Measurements from ENCODE around the gene TRAPPC3L. TPM values are rescaled to one million over a fixed set of nuclear protein-coding genes. Genes with fewer than 3 reads are reported as not detected.
A peak's percentile ranks its signal among the peaks of the same experiment; 100 is the strongest.

TRAPPC3L gene
- polyA plus RNA-seq, 1 donor from 2014 or later = not detected

DNA sequence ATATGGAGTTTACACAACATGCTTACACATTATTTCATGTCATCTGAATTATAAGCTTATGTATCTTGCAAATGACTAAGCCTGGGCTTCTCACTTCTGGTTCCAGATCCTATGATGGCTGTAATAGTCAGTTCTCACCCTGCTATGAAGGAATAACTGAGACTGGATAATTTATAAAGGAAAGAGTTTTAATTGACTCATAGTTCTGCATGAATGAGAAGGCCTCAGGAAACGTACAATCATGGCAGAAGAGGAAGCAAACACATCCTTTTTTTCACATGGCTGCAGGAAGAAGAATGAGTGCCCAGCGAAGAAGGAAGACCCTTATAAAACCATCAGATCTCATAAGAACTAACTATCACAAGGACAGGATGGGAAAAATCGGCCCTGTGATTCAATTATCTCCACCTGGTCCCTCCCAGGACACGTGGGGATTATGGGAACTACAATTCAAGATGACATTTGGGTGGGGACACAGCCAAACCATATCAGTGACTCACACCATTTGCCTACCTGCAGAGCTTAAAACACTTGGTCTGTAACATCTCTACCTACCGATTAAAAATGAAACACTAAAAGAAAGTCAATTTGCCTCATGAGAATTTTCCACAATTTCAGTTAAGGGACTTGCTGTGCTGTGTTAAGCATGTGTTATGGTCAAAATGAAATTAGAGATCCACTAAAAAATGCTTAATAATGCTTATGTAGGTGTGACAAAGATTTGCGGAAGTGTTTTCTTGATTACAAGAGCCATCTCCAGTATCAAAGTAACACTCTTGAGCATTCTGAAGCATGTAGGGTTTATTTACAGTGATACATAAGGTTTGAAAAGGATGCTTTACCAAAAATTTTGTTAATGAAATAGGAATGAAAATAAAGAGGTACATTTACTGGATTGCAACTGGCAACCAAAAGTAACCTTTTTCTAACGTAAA is 23.6 kb upstream of the TRAPPC3L start:
- Histone ChIP-seq H3K4me2 (ENCODE audit: low read length) (no peak overlapping the region), H3K9ac (ENCODE audit: low read length) (no peak overlapping the region), H3K9me2 (ENCODE audit: insufficient read depth, low read length) (no peaks in the 10 kb centered on the region), H4K20me1 (ENCODE audit: insufficient read depth) (no peaks in the 10 kb centered on the region), H2AFZ (ENCODE audit: low read depth, low read length) (no peak overlapping the region), H3K36me3 (ENCODE audit: insufficient read depth, low read length) (no peaks in the 10 kb centered on the region), H3F3A (ENCODE audit: insufficient read depth, low read length, poor library complexity, severe bottlenecking) (no peaks in the 10 kb centered on the region), H3K4me3 (ENCODE audit: low read length) (peak overlapping the region; percentile 93), H3K27me3 (ENCODE audit: insufficient read depth, low read depth, low read length) (no peaks in the 10 kb centered on the region), H3K27ac (ENCODE audit: low read length) (no peak overlapping the region), H3K9me3 (ENCODE audit: low read length) (no peaks in the 10 kb centered on the region), H3K79me2 (replicated peaks; ENCODE audit: insufficient read depth, low read length) (peaks cover 27% of the 10 kb centered on the region)
- TF ChIP-seq, protein P1, sequence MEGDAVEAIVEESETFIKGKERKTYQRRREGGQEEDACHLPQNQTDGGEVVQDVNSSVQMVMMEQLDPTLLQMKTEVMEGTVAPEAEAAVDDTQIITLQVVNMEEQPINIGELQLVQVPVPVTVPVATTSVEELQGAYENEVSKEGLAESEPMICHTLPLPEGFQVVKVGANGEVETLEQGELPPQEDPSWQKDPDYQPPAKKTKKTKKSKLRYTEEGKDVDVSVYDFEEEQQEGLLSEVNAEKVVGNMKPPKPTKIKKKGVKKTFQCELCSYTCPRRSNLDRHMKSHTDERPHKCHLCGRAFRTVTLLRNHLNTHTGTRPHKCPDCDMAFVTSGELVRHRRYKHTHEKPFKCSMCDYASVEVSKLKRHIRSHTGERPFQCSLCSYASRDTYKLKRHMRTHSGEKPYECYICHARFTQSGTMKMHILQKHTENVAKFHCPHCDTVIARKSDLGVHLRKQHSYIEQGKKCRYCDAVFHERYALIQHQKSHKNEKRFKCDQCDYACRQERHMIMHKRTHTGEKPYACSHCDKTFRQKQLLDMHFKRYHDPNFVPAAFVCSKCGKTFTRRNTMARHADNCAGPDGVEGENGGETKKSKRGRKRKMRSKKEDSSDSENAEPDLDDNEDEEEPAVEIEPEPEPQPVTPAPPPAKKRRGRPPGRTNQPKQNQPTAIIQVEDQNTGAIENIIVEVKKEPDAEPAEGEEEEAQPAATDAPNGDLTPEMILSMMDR (IDR thresholded peaks at IDR 0.05; ENCODE audit: poor library complexity, severe bottlenecking) = no peak
- TF ChIP-seq POLR2AphosphoS5 (IDR thresholded peaks at IDR 0.05) (no peak), MXI1 (conservative IDR thresholded peaks at IDR 0.05; ENCODE audit: poor library complexity, severe bottlenecking) (no peak), SMC3 (conservative IDR thresholded peaks at IDR 0.05; ENCODE audit: poor library complexity) (no peak), EP300 (conservative IDR thresholded peaks at IDR 0.05; ENCODE audit: poor library complexity, severe bottlenecking) (no peak), TAF1 (IDR thresholded peaks at IDR 0.05; ENCODE audit: low read depth) (no peak), RAD21 (conservative IDR thresholded peaks at IDR 0.05) (no peak), EZH2 (IDR thresholded peaks at IDR 0.05; ENCODE audit: borderline replicate concordance, insufficient read depth, low read length, poor library complexity, severe bottlenecking) (no peak)
- TF ChIP-seq, protein P2, sequence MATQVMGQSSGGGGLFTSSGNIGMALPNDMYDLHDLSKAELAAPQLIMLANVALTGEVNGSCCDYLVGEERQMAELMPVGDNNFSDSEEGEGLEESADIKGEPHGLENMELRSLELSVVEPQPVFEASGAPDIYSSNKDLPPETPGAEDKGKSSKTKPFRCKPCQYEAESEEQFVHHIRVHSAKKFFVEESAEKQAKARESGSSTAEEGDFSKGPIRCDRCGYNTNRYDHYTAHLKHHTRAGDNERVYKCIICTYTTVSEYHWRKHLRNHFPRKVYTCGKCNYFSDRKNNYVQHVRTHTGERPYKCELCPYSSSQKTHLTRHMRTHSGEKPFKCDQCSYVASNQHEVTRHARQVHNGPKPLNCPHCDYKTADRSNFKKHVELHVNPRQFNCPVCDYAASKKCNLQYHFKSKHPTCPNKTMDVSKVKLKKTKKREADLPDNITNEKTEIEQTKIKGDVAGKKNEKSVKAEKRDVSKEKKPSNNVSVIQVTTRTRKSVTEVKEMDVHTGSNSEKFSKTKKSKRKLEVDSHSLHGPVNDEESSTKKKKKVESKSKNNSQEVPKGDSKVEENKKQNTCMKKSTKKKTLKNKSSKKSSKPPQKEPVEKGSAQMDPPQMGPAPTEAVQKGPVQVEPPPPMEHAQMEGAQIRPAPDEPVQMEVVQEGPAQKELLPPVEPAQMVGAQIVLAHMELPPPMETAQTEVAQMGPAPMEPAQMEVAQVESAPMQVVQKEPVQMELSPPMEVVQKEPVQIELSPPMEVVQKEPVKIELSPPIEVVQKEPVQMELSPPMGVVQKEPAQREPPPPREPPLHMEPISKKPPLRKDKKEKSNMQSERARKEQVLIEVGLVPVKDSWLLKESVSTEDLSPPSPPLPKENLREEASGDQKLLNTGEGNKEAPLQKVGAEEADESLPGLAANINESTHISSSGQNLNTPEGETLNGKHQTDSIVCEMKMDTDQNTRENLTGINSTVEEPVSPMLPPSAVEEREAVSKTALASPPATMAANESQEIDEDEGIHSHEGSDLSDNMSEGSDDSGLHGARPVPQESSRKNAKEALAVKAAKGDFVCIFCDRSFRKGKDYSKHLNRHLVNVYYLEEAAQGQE (IDR thresholded peaks at IDR 0.05; ENCODE audit: borderline replicate concordance) = no peak

DNA sequence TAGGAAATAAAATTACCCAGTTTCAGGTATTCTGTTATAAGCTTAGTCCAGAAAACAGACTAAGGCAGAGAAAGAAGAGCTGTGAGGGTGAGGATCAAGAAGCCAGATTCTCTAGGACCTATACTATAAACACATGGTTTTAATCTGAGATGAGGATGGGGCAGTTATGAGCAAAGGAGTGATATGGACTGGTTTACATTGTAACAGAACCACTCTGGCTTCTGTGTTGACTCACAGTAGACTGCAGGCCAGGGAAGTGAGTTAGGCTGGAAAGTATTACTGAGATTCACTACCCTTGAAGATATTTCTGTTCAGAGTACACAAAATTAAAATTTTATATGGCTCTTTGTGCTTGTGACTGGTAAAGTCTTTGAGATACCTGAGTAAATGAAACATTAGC is 22.6 kb upstream of the TRAPPC3L start:
- Histone ChIP-seq H4K20me1 (ENCODE audit: insufficient read depth) (no peaks in the 10 kb centered on the region), H3K27ac (ENCODE audit: low read length) (no peak overlapping the region), H3K4me3 (ENCODE audit: low read length) (no peak overlapping the region), H2AFZ (ENCODE audit: low read depth, low read length) (no peak overlapping the region), H3K79me2 (replicated peaks; ENCODE audit: insufficient read depth, low read length) (peaks cover 17% of the 10 kb centered on the region), H3K4me2 (ENCODE audit: low read length) (no peak overlapping the region), H3K27me3 (ENCODE audit: insufficient read depth, low read depth, low read length) (no peaks in the 10 kb centered on the region), H3F3A (ENCODE audit: insufficient read depth, low read length, poor library complexity, severe bottlenecking) (no peaks in the 10 kb centered on the region), H3K9me2 (ENCODE audit: insufficient read depth, low read length) (no peaks in the 10 kb centered on the region), H3K9ac (ENCODE audit: low read length) (no peak overlapping the region), H3K36me3 (ENCODE audit: insufficient read depth, low read length) (no peaks in the 10 kb centered on the region), H3K9me3 (ENCODE audit: low read length) (no peaks in the 10 kb centered on the region)
- TF ChIP-seq RAD21 (conservative IDR thresholded peaks at IDR 0.05) = no peak
- TF ChIP-seq SMC3 (conservative IDR thresholded peaks at IDR 0.05; ENCODE audit: poor library complexity) = no peak

All from neural cell (in vitro differentiated cells).